Raji (cell line): ENCODE results near the gene WDR7.

Experiments
- POLR2A ChIP-seq: IDR thresholded peaks from 2 replicates; pipeline ENCODE4 v1.6.1; 2011; ENCODE audit warnings: low read depth, low read length, control low read depth; ENCODE audit not compliant: insufficient read depth

The WDR7 gene

DNA sequence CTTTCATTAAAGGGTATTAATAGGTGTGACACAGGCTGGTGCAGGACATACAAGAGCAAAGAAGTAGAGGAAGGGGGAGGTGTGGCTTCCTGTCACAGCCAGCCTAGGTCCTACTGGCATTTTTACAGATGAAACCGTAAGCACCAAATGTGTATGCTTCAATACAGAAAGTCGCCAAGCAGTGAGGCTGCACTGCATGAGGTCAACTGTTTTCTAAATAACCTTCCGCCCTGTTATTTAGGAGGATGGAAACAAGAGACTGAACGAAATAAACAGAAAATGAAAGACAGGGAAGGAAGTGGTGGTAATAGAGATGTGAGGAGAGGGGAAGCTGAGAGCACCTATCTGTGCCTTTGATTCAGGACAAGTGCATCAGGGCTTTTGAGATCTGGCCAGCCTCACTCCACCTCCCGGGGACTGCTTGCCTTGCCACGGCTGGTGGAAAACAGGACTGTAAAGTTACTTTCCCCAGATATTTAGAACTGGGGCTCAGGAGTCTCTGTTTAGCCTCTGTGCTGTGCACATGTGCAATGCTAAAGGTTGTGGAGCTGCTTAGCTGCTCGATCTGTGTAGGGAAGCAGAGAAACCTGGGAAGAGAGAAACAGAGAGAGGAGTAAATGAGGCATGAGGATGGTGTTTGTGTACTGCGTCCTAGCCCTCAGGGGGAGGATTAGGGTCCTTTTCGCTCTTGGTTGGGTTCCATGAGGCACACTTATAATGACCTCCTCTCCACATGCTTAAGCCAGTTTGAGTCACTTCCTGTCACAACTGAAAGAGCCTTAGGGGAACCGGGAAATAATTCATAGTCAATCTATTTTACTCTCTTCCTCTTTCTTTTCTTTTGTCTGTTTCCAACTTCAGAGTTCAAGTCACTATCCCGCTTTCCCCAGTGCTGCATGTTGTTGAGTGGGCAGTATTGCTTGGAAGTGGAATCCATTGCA lies 433.4 kb downstream of the WDR7 start:
- TF ChIP-seq POLR2A, result 0 out of 2 replicates have a peak, but pooled peaks have one; percentile 18

DNA sequence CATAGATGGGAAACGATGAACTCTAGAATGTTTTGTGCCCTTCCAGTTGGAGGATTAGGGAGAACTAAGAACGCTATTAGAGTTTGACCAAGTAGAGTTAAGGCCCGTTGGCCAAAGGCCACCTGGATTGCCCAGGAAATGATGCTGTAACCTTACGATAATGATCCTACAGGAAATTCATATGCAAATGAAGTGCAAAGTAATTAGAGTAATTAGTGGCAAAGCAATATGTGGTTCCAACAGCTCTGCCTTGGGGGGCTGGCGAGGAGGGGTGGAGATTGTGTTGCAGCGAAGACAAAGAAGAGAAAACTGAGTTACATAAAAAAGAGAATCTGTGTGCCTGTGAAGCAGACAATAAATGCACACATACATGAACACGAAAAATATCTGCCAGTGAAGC lies 434.2 kb downstream of the WDR7 start:
- TF ChIP-seq POLR2A, result no peak

DNA sequence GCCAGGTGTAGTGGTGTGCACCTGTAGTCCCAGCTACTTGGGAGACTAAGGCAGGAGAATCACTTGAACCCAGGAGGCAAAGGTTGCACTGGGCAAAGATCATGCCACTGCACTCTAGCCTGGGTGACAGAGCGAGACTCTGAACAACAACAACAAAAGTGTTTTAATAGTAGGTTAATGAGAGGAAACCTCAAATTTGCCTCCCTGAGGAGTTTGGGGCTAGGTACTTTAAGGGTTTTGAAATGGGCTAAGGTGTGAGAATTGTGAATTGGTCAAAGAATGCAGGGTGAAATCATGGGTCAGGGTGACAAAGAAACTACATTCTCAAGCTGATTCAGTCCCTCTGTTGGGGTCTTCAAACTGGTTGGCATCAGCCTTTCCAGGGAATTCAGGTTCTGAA lies 435.0 kb downstream of the WDR7 start:
- no peak for TF ChIP-seq POLR2A
